C4-2B (cell line): ENCODE measurements around the gene NCKAP5.

Source experiments
- ZFX ChIP-seq: fragments of 450-650 bp; IDR thresholded peaks from 2 replicates; pipeline ENCODE4 v1.6.1; 2017
- TF ChIP-seq, protein P1 (sequence below): fragments of 450-650 bp; conservative IDR thresholded peaks from 2 replicates; pipeline ENCODE4 v1.5.1; 2017; ENCODE audit warnings: mild to moderate bottlenecking

- TF ChIP-seq, protein P1, sequence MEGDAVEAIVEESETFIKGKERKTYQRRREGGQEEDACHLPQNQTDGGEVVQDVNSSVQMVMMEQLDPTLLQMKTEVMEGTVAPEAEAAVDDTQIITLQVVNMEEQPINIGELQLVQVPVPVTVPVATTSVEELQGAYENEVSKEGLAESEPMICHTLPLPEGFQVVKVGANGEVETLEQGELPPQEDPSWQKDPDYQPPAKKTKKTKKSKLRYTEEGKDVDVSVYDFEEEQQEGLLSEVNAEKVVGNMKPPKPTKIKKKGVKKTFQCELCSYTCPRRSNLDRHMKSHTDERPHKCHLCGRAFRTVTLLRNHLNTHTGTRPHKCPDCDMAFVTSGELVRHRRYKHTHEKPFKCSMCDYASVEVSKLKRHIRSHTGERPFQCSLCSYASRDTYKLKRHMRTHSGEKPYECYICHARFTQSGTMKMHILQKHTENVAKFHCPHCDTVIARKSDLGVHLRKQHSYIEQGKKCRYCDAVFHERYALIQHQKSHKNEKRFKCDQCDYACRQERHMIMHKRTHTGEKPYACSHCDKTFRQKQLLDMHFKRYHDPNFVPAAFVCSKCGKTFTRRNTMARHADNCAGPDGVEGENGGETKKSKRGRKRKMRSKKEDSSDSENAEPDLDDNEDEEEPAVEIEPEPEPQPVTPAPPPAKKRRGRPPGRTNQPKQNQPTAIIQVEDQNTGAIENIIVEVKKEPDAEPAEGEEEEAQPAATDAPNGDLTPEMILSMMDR, result no peak
- no peak for TF ChIP-seq ZFX
Observed at GRCh38 chr2:133552821-133553220, 15.4 kb downstream of the NCKAP5 start.
